ENCODE data around the gene CACNA2D4.

DNA sequence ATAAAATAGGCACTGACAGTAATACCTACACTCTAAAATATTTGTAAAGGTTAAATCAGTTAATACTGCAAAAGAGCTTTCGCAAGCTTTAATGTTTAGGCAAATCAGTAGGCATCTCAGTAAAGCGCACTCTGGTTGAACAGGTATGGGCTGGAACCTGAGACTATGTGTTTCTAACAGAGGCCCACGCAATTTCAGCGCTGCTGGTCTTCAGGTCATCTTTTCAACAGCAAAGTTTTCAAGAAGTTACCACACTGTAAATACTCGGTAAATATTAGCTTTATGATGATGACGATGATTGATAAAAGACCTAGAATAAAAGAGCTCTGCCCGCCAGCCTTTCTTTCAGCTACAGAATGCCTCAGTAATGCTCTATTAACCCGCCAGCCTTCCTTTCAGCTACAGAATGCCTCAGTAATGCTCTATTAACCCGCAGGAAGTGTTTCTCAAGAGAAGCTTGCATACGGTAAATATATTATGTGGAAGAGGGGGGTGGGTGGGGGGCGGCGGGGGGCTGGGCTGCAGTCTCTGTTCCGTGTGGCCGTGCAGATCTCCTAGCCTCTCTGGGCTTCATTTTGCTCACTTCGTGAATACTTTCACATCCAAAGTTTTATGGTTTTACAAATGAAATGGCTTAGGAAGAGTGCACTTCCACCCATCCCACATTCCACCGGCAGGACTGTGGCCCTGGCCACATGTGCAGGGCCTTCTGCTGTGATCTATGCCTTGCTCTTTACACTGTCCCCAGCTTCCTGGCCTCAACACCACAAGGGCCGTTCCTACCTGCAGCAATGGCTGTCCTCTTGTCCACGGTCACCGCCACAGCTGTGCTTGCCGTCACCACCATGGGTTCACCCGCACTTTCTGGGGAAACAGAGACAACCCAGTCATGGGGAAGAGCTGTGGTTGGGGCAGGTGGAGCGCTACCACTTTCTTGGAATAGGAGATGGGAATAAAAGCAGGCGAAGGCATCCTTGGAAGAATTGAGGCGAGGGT is 78.2 kb downstream of the CACNA2D4 start:
- TF ChIP-seq, protein P1, sequence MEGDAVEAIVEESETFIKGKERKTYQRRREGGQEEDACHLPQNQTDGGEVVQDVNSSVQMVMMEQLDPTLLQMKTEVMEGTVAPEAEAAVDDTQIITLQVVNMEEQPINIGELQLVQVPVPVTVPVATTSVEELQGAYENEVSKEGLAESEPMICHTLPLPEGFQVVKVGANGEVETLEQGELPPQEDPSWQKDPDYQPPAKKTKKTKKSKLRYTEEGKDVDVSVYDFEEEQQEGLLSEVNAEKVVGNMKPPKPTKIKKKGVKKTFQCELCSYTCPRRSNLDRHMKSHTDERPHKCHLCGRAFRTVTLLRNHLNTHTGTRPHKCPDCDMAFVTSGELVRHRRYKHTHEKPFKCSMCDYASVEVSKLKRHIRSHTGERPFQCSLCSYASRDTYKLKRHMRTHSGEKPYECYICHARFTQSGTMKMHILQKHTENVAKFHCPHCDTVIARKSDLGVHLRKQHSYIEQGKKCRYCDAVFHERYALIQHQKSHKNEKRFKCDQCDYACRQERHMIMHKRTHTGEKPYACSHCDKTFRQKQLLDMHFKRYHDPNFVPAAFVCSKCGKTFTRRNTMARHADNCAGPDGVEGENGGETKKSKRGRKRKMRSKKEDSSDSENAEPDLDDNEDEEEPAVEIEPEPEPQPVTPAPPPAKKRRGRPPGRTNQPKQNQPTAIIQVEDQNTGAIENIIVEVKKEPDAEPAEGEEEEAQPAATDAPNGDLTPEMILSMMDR (IDR thresholded peaks at IDR 0.05), result no peak
- no peak for TF ChIP-seq POLR2A (IDR thresholded peaks at IDR 0.05)
